HG03095 (cell line): Measurements from ENCODE around the gene DCXR.
A peak's percentile ranks its signal among the peaks of the same experiment; 100 is the strongest.

ENCODE experiments used
- ATAC-seq: cut with Tn5 transposase; IDR thresholded peaks from one replicate; pipeline ENCODE4 v1.9.1; 2021; ENCODE audit warnings: moderate library complexity; ENCODE audit not compliant: unreplicated experiment

Gene DCXR

DNA sequence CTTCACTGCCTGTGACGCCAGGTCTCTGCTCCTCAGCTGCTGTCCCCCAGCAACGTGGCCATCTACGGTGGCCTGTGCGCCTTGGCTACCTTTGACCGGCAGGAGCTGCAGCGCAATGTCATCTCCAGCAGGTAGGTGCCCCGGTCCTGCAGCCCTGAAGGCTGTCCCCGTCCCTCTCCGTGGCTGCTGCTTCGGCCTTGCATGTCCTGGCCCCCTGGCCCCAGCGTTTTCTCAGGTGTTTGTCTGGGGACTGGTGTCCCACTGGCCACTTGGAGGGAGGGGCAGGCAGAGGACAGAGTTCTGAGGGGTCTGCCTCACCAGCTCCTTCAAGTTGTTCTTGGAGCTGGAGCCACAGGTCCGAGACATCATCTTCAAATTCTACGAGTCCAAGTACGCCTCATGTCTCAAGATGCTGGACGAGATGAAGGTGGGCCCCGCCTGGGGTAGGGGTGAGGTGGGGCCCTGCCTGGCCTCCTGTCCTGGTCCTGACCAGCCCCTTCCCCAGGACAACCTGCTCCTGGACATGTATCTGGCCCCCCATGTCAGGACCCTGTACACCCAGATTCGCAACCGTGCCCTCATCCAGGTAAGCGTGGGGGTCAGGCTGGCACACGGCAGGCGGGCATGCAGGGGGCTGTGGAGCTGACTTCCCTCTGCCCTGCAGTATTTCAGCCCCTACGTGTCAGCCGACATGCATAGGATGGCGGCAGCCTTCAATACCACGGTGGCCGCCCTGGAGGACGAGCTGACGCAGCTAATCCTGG is 18.6 kb upstream of the DCXR start:
- no peak for ATAC-seq

- no peak for ATAC-seq
These were observed 17.8 kb upstream of the DCXR start for GRCh38 chr17:82055023-82055964.

DNA sequence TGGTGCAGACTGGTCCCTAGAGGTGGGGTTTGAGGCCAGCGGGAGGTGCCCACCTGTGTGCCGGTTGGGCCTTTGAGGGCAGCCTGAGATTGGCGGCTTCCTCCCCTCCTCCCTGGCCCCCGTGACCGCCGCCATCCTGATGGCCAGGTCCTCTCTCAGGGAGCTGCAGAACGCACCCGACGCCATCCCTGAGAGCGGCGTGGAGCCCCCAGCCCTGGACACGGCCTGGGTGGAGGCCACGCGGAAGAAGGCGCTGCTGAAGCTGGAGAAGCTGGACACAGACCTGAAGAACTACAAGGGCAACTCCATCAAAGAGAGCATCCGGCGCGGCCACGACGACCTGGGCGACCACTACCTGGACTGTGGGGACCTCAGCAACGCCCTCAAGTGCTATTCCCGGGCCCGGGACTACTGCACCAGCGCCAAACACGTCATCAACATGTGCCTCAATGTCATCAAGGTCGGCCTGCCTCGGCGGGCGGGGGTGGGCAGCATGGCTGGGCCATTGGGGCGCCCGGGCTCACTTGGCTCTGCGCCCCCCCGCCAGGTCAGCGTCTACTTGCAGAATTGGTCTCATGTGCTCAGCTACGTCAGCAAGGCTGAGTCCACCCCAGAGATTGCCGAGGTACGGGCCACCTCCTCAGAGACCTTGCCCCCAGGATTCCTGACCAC is 17.0 kb upstream of the DCXR start:
- no peak for ATAC-seq

GRCh38 chr17:82053556-82054263 is 16.2 kb upstream of the DCXR start:
- no peak for ATAC-seq

- ATAC-seq = no peak
These were observed 15.6 kb upstream of the DCXR start for GRCh38 chr17:82053130-82053529.

DNA sequence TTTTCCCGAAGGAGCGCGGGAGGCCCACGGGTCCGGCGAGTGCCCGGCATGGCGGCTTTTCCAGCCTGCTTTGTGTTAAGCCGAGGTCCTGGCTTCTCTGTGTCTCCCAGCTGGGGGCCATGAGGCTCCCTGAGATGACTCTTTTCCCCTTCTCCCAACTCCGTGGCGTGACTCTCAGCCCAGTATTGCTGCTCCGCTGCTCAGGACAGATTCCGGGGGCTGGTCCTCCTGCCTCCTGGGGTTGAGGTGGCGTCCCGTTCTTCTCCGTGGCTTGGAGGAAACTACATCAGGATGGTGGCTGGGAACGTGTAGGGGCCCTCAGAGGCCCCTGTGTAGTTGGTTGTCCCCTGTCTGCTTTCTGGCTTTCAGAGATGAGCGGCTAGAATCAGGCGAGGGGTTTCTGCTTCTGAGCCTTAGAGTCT is 15.2 kb upstream of the DCXR start:
- ATAC-seq = no peak

GRCh38 chr17:82051776-82052637 is 14.5 kb upstream of the DCXR start, which contains the start of the genes GPS1 and RFNG:
GPS1 (plus strand) TSS chr17:82051898; CDS start chr17:82051932, 34 bp downstream.
RFNG (minus strand) TSS chr17:82051811; CDS start chr17:82051766, 45 bp downstream.
- peak; percentile 61 for ATAC-seq

- no peak for ATAC-seq
These were observed 13.5 kb upstream of the DCXR start for GRCh38 chr17:82050761-82051641.

GRCh38 chr17:82050152-82050760 is 12.8 kb upstream of the DCXR start:
- no peak for ATAC-seq

- no peak for ATAC-seq
These were observed 12.0 kb upstream of the DCXR start for GRCh38 chr17:82049521-82049971.

GRCh38 chr17:82049106-82049505 is 11.6 kb upstream of the DCXR start:
- no peak for ATAC-seq

GRCh38 chr17:82048571-82048971 is 11.1 kb upstream of the DCXR start:
- ATAC-seq = no peak

DNA sequence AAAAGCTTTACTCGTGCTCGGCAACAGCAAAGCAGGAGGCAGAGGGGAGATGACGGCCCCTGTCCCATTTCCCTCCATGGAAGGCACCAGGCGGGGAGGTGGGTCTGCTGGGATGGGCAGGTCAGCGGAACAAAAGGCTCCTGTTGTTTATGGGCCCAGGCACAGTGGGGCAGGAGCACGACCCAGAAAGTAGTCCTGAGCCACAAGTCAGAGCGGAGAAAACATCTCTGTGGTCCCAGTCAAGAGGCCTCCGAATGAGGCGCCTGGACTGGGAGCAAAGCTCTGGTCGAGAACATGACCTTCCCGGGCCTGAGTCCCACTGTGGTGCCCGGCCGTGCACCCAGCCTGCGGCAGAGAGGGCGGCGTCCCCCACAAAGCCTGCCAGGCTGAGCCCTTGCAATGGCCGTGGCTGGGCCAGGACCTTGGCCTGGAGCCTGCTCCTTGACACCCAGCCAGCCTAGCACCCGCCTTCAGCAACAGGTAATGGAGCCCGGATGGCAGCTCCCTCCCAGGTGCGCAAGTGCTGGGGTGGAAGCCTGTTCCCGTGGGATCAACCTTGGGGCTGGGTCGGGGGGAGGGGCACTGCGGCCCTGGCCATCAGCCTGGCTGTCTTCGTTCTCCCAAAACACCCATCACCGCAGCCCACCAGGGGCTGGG is 10.5 kb upstream of the DCXR start:
- no peak for ATAC-seq

- no peak for ATAC-seq
These were observed 9.9 kb upstream of the DCXR start for GRCh38 chr17:82047379-82047778.

DNA sequence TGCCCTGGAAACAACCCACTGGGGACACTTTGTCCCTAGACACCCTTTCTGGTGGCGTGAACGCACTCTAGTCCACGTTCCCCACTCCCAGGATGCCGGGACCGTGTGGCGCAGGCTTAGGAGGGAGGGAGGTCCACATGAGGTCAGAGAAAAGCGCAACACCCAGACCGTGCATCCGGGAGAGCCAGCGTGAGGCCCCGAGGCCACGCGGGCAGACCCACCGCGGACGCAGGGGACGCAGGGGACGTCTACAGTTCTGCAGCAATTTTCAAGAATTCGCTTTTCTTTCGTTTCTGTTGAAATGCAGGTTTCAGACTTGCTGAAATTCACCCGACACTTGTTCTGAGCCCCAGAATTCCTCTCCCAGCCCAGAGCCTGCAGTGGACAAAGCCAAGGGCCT is 9.4 kb upstream of the DCXR start:
- no peak for ATAC-seq

DNA sequence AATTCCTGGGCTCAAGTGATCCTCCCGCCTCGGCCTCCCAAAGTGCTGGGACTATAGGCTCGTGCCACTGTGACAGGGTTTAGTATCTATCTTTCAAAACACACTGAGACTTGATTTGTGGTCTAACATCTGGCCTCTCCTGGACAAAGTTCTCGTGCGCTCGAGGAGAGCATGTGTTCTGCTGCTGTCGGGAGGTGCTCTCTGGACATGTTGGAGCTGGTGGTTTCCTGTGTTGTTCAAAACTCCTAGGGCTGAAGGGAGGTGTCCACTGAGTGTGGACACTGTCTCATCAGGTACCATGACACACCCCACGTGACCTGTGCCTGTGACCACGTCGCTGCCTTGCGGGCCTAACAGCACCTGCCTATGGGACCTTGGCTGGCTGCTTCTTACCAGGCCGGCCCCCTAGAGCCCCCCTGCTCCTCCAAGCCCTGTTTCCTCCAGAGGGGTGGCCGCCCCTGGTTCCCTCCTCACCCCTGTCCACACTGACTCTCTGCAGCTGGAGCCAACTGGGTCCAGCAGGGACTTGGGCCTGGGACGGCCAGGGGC is 8.5 kb upstream of the DCXR start:
- no peak for ATAC-seq

DNA sequence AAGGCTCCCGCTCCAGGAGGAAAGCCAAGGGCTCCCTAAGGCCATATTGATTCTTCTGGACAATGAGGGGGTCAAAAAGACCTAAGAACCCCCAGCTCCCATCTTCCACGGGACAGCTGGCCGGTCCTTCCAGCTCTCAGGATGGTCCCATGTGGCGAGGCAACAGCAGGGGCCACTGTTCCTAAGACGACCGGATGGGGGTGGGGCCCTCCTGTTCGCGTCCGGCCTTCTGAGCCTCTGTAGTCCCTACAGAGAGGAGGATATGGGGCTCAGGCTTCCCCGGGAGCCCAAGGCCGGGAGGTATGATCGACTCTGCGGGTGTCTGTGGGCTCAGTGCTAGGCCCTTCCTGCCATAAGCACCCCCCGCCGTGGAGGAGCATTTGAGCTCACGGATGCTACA is 6.0 kb upstream of the DCXR start:
- no peak for ATAC-seq
